Activated CD4-positive, alpha-beta T cell treated with anti-CD3 and anti-CD28 coated beads, Interleukin-10, Interleukin-2, amounts not matched to agents 100 ng/mL and 50 ng/mL, durations not matched to agents 16 hours and 8 hours (primary cell): ENCODE measurements around the gene PYDC1.
"Not testable (repeated sequence)": the region's sequence is repeated elsewhere in the genome, so short reads cannot be mapped to it uniquely, and the experiment has no call there.

Experiments
- DNase-seq: peaks from one replicate; pipeline ENCODE4 v3.0.0-alpha.2; 2020

PYDC1 gene

DNA sequence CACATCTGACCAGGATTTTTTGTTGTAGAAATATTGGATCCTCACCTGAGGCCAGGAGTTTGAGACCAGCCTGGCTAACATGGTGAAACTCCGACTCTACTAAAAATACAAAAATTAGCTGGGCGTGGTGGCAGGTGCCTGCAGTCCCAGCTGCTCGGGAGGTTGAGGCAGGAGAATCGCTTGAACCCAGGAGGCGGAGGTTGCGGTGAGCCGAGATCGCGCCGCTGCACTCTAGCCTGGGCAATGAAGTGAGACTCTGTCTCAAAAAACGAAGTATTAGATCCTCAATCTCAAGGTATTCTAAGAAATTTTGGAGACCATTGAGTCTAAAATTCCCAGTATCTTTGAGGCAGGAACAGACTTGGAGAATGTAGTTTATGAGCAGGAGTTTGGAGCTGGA, 21.1 kb downstream of the PYDC1 start:
- DNase-seq: not testable (repeated sequence)

GRCh38 chr16:31194898-31195297, 22.0 kb downstream of the PYDC1 start:
- no peak for DNase-seq

DNA sequence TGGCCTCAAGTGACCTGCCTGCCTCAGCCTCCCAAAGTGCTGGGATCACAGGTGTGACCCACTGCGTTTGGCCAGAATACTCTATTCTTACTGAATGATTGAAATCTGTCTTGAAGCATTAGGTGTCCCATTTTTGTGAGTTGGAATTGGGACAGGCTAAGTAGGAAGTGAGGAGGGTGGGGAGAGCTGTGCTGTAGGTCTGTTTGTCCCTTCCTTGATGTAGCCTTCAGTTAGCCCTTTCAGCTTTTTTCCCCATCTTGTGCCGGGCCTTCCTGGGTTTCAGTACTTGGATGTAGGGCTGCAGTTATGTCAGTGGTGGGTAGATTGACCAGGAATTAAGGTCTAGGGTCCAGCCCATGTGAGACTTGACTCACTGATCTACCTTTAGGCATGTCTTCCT, 23.1 kb downstream of the PYDC1 start:
- no peak for DNase-seq

DNA sequence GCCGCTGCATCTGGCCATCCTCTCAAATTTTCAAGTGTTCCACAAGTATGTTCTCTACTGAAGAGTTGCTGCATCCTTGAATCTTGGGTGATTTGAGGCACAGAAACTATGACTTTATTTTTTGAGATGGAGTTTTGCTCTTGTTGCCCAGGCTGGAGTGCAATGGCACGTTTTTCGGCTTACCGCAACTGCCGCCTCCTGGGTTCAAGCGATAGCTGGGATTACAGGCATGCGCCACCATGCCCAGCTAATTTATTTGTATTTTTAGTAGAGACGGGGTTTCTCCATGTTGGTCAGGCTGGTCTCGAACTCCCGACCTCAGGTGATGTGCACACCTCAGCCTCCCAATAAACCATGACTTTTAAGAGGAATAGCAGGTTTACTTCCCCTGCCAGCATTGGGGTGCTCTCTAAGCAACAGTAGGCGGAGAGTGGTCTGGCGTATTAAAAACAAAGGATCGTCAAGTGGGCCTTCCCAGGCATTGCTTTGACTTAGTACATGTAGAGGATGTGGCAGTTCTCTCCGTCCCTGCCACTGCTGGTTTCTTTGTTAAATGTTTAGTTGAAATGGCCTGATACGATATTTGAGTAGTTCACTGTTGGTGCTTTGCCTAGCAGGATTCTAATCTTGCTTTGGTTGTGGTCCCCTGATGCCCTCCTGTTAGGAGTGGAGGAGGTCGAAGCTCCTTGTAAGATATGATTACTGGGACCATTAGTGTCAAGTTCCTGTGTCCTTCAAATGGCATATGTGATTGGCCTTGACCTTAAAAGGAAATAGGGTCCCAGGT, 23.9 kb downstream of the PYDC1 start:
- DNase-seq: no peak

DNA sequence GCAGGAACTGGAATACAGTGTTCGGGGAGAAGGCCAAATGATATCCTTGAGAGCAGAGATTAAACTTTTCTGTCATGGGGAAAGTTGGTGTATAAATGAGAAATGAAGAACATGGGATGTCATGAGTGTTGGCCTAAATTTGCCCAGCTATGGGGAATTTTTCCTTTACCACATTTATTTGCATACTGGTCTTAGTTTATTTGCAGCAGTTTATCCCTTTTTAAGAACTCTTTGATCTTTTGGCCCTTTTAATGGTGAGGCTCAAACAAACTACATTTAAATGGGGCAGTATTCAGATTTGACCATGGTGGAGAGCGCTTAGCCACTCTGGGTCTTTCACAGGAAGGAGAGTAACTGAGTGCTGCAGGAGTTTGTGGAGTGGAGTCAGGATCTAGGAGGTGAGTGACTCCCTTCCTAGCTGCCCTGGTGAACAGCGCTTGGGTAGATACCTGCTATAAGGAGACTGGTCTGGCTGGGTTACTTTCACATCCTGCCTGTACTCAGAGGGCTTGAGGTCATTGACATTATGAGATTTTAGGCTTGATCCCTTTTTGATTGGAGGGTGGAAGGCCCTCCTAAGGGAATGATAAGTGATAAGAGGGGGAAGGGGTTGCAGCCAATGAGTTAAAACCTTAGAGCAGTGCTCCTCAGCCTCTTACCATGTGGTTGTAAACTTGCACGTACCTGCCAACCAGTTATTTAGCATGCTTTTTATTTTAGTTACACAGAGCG, 25.1 kb downstream of the PYDC1 start:
- DNase-seq: no peak

- no peak for DNase-seq
Observed at GRCh38 chr16:31190818-31191444, 26.0 kb downstream of the PYDC1 start.

GRCh38 chr16:31190061-31190460, 26.9 kb downstream of the PYDC1 start:
- DNase-seq: no peak

DNA sequence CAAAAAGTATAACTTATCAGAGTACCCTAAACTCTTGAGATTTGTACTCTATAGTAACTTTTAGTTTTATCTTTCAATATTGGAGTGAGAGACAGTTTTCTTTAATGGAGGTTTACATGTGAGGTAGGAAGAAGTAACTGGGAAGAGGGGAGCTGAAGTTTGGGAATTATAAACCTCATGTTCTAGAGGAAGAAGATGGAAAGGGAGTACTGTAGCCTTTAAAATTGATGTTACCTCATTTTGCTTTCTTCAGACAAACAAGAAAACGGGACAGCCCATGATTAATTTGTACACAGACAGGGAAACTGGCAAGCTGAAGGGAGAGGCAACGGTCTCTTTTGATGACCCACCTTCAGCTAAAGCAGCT, 27.5 kb downstream of the PYDC1 start:
- no peak for DNase-seq

DNA sequence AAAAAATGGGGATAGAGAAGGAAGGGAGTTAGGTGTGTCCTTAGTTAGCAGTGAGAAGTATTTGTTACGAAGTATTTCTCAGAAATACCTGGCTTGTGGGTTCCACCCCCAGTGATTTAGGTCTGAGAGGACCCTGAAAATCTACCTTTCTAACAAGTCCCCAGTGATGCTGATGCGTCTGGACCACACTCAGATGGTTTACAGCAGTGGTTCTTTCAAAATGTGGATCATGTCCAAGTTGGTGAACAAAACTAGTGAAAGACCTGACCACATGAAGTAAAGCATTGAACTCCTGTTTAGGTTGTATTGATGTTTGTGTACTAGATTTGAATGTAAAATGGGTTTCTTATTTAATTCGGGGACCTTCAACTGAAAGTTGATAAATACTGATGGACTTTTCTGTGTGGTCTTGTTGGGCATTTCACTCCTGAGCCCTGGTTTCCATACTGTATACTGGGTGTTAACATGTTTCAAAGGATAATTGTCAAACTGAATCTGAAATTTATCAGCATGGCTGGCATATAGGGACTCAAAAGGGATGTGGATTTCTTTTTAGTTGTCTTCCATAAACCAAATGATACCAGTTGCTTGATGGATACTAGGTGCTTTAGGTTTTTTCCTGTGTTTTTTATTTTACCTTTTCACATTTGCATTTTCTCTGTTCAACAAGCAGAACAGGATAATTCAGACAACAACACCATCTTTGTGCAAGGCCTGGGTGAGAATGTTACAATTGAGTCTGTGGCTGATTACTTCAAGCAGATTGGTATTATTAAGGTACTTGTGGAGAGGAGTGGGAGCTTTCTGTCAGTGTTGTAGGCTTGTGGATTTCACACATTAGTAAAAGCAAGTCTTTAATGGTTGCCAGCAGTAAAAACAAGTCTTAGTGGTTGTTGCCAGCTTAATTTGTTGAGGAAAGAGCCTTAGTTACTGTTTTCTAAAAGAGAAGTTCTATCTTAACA, 28.2 kb downstream of the PYDC1 start:
- no peak for DNase-seq

DNA sequence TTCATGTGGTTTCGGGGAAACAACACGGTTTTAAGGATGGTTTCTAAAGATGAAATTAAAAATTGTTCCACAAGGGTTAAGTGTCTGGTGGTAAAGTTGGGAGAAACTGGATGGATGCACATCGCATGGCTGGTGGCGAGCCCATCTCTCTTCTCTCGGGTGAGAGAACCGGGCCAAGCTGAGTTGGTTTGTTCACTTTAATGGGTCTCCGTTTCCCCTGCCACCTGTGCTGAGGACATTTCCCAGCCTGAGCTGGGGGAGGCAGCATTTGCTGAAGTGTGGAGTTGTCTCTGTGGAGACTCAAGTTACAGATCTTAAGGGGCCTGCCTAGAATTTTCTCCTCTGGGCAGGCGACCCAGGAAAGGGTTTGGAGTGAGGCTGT, 29.1 kb downstream of the PYDC1 start:
- no peak for DNase-seq

DNA sequence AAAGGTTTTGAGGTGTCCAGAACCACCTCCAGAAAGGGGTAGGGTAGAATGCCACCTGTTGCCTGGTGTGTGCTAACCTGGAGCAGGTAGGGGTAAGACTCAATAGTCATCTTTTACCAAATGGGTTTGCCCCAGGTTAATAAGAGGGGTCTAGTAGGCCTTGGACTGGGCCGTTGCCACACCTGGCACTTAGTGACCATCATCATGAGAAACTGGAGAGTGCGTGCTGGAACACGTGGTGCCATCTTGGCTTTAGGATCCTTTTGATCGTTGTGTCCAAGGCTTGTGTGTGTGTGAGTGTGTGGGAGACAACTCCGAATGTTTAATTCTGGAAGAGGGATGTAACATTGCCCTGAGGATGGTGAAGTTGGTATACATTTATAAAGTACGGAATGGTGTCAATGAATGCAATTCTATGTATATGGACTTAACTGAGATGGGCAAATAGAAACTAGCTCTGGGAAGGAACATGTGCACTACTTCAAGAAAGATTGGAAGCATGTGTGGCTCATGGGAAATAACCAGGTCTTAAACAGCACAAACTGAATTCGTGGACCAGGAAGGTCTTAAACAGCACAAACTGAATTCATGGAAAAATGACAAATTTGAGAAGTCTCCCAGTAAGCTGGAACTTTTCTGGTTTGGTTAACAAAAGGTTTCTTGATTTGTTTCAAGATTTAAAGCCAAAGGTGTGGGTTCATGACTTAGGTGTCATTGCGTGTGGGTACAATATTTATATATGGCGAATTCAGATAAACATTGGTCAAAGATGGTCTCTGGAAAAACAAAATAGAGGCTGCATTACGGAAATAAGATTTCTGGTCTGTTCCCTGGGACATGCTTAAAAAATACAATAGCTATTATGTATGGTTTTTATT, 29.8 kb downstream of the PYDC1 start:
- DNase-seq: no peak

GRCh38 chr16:31186176-31186575, 30.8 kb downstream of the PYDC1 start:
- DNase-seq: no peak

DNA sequence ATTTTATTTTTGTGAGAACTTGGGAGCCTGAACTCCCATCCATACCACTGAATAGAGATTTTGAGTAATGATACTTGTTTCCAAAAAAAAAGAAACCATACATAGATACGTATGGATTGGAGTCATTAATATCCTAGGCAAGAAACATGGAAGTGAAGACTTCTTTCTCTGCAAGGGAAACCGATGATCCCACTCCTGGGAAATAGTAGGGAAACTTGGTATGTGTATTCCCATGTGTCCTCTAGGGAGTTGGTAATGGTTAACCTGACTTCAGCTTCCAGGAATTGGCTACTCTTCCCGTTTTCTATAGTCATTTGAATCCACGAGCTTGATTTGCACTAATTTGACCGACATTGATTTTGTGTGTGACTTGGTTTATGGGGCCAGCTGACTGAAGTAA, 31.6 kb downstream of the PYDC1 start:
- DNase-seq: no peak

- no peak for DNase-seq
Observed at GRCh38 chr16:31184888-31185287, 32.0 kb downstream of the PYDC1 start.

DNA sequence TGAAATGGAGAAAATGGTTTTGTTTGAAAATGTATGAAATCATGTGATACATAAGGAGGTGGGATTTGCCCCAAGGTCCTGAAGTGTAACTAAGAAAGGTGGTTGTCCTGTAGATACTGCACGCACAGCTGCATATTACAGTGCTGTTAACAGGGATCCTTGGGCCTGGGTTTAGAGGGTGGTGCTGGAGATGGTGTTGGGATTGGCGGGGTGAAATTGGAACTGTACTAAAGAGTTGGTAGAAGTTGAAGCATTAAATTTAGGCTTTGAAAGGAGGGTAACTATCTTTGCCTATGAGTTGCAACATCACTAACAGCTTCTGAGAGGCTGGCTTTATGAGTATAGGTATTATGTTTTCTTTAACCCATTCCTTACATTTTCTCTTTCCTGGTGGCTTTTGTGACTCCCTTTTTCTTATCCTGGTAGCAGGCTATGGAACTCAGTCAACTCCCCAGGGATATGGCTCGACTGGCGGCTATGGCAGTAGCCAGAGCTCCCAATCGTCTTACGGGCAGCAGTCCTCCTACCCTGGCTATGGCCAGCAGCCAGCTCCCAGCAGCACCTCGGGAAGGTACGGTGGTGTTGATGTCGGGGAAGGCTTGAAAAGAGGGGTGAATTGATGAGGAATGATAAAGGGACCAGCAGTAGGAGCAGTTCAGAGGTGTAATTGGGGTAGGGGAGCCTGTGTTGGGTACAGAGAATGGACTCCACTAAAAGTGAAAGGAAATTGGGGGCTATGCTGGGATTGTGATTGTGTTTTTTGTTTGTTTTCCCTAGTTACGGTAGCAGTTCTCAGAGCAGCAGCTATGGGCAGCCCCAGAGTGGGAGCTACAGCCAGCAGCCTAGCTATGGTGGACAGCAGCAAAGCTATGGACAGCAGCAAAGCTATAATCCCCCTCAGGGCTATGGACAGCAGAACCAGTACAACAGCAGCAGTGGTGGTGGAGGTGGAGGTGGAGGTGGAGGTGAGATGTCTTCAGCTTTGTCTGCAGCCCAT, 33.2 kb downstream of the PYDC1 start:
- no peak for DNase-seq

DNA sequence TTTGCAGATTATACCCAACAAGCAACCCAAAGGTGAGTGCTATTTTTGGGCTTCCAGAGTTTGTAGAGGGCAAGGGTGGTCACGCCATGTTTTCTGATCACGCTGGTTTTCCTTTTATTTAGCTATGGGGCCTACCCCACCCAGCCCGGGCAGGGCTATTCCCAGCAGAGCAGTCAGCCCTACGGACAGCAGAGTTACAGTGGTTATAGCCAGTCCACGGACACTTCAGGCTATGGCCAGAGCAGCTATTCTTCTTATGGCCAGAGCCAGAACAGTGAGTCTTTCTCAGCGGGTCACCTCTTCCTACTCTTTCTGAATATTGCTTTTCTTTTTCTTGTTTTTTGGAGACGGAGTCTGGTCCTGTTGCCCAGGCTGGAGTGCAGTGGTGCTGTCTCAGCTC, 34.5 kb downstream of the PYDC1 start:
- no peak for DNase-seq

DNA sequence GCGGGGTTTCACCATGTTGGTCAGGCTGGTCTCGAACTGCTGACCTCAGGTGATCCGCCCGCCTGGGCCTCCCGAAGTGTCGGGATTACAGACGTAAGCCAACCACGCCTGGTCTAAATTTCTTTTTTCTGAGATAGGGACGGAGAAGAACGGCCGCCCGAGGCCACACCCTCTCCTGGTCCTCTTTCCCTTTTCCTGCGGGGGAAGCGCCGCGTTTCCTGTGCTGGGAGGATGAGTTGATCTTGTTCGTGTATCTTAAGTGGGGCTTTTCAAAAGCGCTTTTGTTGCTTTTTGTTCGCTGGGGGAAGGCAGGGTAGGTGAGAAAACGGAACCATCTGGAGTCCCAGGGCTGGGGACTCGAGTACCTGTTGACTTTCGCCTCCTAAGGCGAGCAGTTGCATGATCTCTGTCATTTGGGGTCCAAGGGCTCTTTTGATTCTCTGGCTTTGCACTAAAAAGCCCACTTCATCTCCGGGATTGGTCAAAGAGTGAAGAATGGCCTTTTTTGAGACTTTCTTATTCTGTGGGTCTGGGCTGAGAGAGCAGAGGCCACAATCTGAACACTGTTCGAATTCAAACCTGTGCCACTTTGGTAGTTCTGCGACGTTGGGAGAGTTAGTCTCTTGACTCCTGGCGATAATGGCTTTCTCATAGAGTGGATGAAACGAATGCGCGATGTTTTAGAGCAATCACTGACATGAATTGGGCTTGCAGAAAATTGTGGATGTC, 35.7 kb downstream of the PYDC1 start:
- DNase-seq: peak; percentile 54

DNA sequence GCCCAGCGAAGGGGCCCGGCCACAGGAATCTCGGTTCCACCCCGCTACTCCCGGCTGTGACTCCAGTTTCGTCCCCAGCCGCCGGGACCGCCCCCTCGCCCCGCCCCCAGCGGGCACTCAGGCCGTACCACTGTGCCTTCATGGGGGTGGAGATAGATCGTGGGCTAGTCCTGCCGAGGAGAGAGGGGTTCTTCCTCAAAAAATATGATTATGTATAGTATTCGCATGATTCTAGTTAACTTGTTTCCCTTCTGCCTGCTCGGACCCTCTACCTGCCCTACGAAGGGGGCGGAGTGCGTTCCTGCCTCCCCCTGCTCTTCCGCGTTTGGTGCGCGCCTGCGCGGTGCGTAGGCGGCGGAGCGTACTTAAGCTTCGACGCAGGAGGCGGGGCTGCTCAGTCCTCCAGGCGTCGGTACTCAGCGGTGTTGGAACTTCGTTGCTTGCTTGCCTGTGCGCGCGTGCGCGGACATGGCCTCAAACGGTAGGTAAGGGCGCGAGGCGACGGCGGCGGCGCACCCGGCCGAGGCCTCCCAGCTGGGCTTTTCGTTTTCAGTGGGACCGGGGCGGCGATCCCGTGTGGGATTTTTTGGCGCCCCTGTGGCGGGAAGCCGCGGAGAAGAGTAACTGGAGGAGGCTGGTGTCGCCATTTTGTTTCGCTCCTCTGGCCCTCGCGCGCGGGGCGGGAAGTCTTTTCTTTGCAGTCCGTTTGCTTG, 37.0 kb downstream of the PYDC1 start, which contains the start of gene FUS:
Gene FUS (plus strand): TSS at position 393 of the 713 bp plus-strand sequence. CDS start 76 bp downstream, at position 469.
- DNase-seq: peak; percentile 92

DNA sequence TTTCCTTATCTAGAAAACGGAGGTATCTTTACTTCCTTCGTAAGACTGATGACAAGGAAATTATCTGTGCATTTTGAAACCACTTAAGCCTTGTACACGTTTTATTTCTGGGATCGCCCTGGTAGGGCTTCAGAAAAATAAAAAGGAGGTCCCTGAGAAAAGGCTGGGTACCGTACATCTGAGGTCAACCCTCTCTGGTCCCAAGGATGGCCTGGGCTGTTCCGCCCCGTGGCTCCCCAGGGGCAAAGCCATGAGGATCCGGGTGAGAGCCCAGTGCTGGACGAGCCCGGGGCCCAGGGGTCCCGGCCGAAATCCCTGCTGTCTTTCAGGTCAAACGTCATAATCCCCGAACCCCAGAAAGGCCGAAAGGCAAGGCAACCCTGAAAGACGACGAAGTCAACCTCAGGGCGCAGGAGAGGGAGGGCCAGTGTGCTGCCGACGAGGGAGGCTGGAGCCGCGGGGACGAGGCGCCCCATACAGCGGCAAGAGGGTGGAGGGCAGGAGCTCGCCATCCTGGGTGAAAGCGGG, 37.7 kb downstream of the PYDC1 start:
- DNase-seq: no peak
